Astrocyte (in vitro differentiated cells and primary cell): ENCODE results near the gene CRACR2A.

ENCODE experiments used
- EZH2 ChIP-seq: IDR thresholded peaks from 2 replicates; pipeline ENCODE4 v1.6.1; 2012; ENCODE audit warnings: mild to moderate bottlenecking, low read length, inconsistent platforms; ENCODE audit not compliant: insufficient read depth
- TF ChIP-seq, protein P1 (sequence below): IDR thresholded peaks from 2 replicates; pipeline ENCODE4 v1.5.1; 2011; ENCODE audit warnings: low read depth, mild to moderate bottlenecking, inconsistent platforms, low read length, moderate library complexity; ENCODE audit not compliant: insufficient read depth

DNA sequence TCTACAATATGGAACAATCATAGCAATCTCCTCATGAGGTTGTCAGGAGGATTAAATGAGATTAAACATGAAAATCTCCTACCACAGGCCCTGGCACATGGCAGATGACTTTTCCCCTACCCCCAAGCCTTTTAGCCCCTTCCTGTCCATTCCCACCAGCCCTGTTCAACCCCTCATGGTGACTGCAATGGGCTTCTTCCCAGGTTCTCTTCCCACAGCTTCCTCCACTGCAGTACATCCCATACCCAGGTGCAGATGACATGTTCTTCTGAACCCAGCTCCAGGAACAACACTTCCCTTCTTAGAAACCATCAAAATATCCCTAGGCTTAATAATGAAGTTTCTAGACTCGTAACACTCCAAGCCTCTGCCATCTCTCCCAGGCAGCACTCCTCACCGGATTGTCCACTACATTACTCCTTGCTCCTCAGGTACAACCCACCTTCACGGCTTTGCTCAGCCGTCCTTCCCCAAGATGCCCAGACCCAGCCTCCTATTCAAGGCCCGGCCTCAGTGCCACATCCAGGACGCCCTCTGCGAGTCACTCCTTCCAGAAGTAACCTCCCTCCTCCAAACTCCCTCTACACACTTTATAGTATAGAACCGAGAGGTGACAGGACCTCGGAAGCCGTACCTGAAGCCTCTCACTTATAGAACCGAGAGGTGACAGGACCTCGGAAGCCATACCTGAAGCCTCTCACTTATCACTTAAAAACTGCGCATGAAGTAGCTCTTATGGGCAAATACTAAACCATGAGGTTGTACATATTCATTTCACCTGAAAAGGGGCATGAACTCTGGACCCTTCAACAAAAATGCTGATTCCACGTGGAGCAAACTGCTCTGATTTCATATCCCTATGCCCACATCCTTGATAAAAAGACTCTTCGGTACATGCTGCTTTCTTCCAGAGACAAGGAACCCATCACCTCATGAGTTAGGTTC is 1.5 kb downstream of the CRACR2A start:
- no peak for TF ChIP-seq EZH2
- TF ChIP-seq, protein P1, sequence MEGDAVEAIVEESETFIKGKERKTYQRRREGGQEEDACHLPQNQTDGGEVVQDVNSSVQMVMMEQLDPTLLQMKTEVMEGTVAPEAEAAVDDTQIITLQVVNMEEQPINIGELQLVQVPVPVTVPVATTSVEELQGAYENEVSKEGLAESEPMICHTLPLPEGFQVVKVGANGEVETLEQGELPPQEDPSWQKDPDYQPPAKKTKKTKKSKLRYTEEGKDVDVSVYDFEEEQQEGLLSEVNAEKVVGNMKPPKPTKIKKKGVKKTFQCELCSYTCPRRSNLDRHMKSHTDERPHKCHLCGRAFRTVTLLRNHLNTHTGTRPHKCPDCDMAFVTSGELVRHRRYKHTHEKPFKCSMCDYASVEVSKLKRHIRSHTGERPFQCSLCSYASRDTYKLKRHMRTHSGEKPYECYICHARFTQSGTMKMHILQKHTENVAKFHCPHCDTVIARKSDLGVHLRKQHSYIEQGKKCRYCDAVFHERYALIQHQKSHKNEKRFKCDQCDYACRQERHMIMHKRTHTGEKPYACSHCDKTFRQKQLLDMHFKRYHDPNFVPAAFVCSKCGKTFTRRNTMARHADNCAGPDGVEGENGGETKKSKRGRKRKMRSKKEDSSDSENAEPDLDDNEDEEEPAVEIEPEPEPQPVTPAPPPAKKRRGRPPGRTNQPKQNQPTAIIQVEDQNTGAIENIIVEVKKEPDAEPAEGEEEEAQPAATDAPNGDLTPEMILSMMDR = no peak
